Activated CD8-positive, alpha-beta memory T cell treated with anti-CD3 and anti-CD28 coated beads for 4 hours (primary cell): ENCODE data around the gene EML3.
"Not testable (repeated sequence)": the region's sequence is repeated elsewhere in the genome, so short reads cannot be mapped to it uniquely, and the experiment has no call there.

ENCODE experiments used
- DNase-seq, 2 donors: peaks; one replicate each; pipeline ENCODE4 v3.0.0-alpha.2; 2020; ENCODE audit warnings: low read depth in 2 of 2

The EML3 gene

GRCh38 chr11:62600367-62601121, 12.0 kb downstream of the EML3 start:
- DNase-seq: no peak

GRCh38 chr11:62599901-62600300, 12.7 kb downstream of the EML3 start:
- DNase-seq: no peak

- DNase-seq: peak; percentile 83 to 92
These were observed 13.4 kb downstream of the EML3 start for GRCh38 chr11:62599069-62599696.

- DNase-seq: no peak
These were observed 17.5 kb downstream of the EML3 start for GRCh38 chr11:62595124-62595523.

GRCh38 chr11:62593434-62594044, 19.0 kb downstream of the EML3 start:
- peak; percentile 59 to 63 for DNase-seq

GRCh38 chr11:62592989-62593421, 19.6 kb downstream of the EML3 start:
- no peak for DNase-seq

GRCh38 chr11:62592146-62592815, 20.3 kb downstream of the EML3 start:
- DNase-seq: no peak

- peak; percentile 89 to 91 for DNase-seq
These were observed 21.0 kb downstream of the EML3 start, which contains the start of gene TUT1 for GRCh38 chr11:62591448-62592145. Gene TUT1, minus strand, starts transcription at chr11:62591523. Its CDS starts 38 bp downstream, at chr11:62591485.

GRCh38 chr11:62588966-62589637, 23.5 kb downstream of the EML3 start:
- no peak for DNase-seq

GRCh38 chr11:62585356-62585755, 27.2 kb downstream of the EML3 start:
- DNase-seq: not testable (repeated sequence)

GRCh38 chr11:62581735-62582134, 30.8 kb downstream of the EML3 start:
- DNase-seq: not testable (repeated sequence)

GRCh38 chr11:62580959-62581715, 31.4 kb downstream of the EML3 start:
- no peak for DNase-seq

- DNase-seq: no peak
These were observed 33.3 kb downstream of the EML3 start for GRCh38 chr11:62579252-62579651.

GRCh38 chr11:62578541-62578940, 34.0 kb downstream of the EML3 start:
- no peak for DNase-seq

- no peak for DNase-seq
These were observed 35.4 kb downstream of the EML3 start for GRCh38 chr11:62577046-62577714.

- no peak for DNase-seq
These were observed 36.7 kb downstream of the EML3 start for GRCh38 chr11:62575837-62576236.

GRCh38 chr11:62575156-62575555, 37.4 kb downstream of the EML3 start:
- DNase-seq: no peak

- no peak for DNase-seq
These were observed 38.1 kb downstream of the EML3 start for GRCh38 chr11:62574363-62575071.
